K562 (cell line): Measurements from ENCODE around the gene SUFU. TPM values are rescaled to one million over a fixed set of nuclear protein-coding genes. Genes with fewer than 3 reads are reported as not detected.

Source experiments
- ATAC-seq: fragments of 200-7000 bp; cut with Tn5 transposase; 3 replicates; pipeline ENCODE4 v1.9.1; 2020; ENCODE audit warnings: moderate library complexity
- BruUV-seq: library from RNA; stranded (reverse); fragments of 400-500 nt; replicated peaks from 2 replicates; lab custom pipeline; 2021; lab: Mats Ljungman, UMichigan
- CTCF ChIA-PET: fragments of 300-600 bp; formaldehyde crosslinking; extraction: SDS; loops from one replicate; lab custom pipeline; 2021; ENCODE audit warnings: low intra/inter-chr PET ratio; lab: Yijun Ruan, JAX
- POLR2A ChIA-PET: fragments of 300-600, 350-650 bp; sonication (Branson Sonifier 250); formaldehyde crosslinking; extraction: SDS; loops from one replicate; lab custom pipeline; 2021; ENCODE audit warnings: antibody characterized with exemption, inconsistent platforms; lab: Yijun Ruan, JAX
- DNase-seq, 4 experiments: peaks; one replicate each; pipeline versions ENCODE4 v3.0.0 to v3.0.0-alpha.2; 2011 to 2018; ENCODE audit warnings: low spot score in 3 of 4, mixed read lengths in 3 of 4; ENCODE audit errors: extremely low read depth in 1 of 4
- FAIRE-seq: peaks from 2 replicates; lab custom pipeline; 2011; peaks lifted over from hg19 to GRCh38; lab: Jason Lieb, UNC
- H2AFZ ChIP-seq: 2 replicates; pipeline ENCODE4 v1.6.0; 2011; ENCODE audit warnings: low read depth, low read length, control low read depth, inconsistent platforms
- H3K27ac ChIP-seq: fragments of 200-600 bp; 3 replicates; pipeline ENCODE4 v1.8.0; 2011; ENCODE audit warnings: low read depth, mild to moderate bottlenecking, control low read depth, inconsistent platforms, low read length, moderate library complexity, mixed read lengths; ENCODE audit errors: extremely low read depth
- H3K27me3 ChIP-seq, 2 experiments: fragments of 300-600 bp in 1 of 2; 2 replicates in 1 of 2; 3 replicates in 1 of 2; pipeline versions ENCODE4 v1.6.0 to v1.8.0; 2011; ENCODE audit warnings: inconsistent platforms in 2 of 2, low read length in 2 of 2, mild to moderate bottlenecking in 1 of 2, mixed read lengths in 1 of 2, moderate library complexity in 1 of 2; ENCODE audit not compliant: control insufficient read depth in 2 of 2, insufficient read depth in 2 of 2
- H3K36me3 ChIP-seq: fragments of 300-600 bp; 3 replicates; pipeline ENCODE4 v1.8.0; 2011; ENCODE audit warnings: mild to moderate bottlenecking, low read length, inconsistent platforms; ENCODE audit not compliant: control insufficient read depth, insufficient read depth
- H3K4me1 ChIP-seq, 2 experiments: fragments of 200-600 bp in 1 of 2; replicated peaks in 1 of 2; 2 replicates in 1 of 2; 3 replicates in 1 of 2; pipeline versions ENCODE4 v1.5.1 to v1.8.0; 2011; ENCODE audit warnings: inconsistent platforms in 2 of 2, low read length in 2 of 2, mild to moderate bottlenecking in 1 of 2, mixed read lengths in 1 of 2, moderate library complexity in 1 of 2; ENCODE audit not compliant: control insufficient read depth in 2 of 2, insufficient read depth in 2 of 2
- H3K4me2 ChIP-seq: 2 replicates; pipeline ENCODE4 v1.6.1; 2011; ENCODE audit warnings: low read length, control low read depth, inconsistent platforms, mixed read lengths; ENCODE audit not compliant: insufficient read depth
- H3K4me3 ChIP-seq: fragments of 200-600 bp; sonication (generic), shearing (Covaris generic); 2 replicates; pipeline ENCODE4 v1.5.1; 2016; ENCODE audit warnings: control low read depth, inconsistent platforms
- H3K79me2 ChIP-seq: fragments of 200-600 bp; 3 replicates; pipeline ENCODE4 v1.8.0; 2011; ENCODE audit warnings: low read length, inconsistent platforms; ENCODE audit not compliant: control insufficient read depth, insufficient read depth
- H3K9ac ChIP-seq, 2 experiments: 2 replicates each; pipeline versions ENCODE4 v1.6.0 to v1.6.1; 2011; ENCODE audit warnings: low read depth in 2 of 2, low read length in 2 of 2, control low read depth in 1 of 2, inconsistent platforms in 1 of 2, mild to moderate bottlenecking in 1 of 2, mixed read lengths in 1 of 2; ENCODE audit not compliant: insufficient read depth in 1 of 2
- H3K9me1 ChIP-seq: one replicate; pipeline ENCODE4 v1.6.0; 2011; ENCODE audit warnings: inconsistent platforms, mild to moderate bottlenecking, low read length, moderate library complexity; ENCODE audit not compliant: control insufficient read depth, insufficient read depth
- H3K9me3 ChIP-seq: replicated peaks from 2 replicates; pipeline ENCODE4 v1.5.1; 2011; ENCODE audit warnings: low read depth, low read length, inconsistent platforms; ENCODE audit not compliant: control insufficient read depth, insufficient read depth
- H4K20me1 ChIP-seq: replicated peaks from 2 replicates; pipeline ENCODE4 v1.6.1; 2011; ENCODE audit warnings: low read length, inconsistent platforms, mixed read lengths; ENCODE audit not compliant: control insufficient read depth, insufficient read depth
- IRF1 ChIP-seq: sonication (generic); formaldehyde crosslinking; IDR thresholded peaks from 2 replicates; pipeline ENCODE4 v1.8.0; 2022; ENCODE audit warnings: missing genetic modification reagents, mild to moderate bottlenecking, borderline replicate concordance
- RAD21 ChIP-seq, 2 experiments: fragments of 250-450 bp in 1 of 2; fragments of 450-650 bp in 1 of 2; sonication (Bioruptor Pico) in 1 of 2; formaldehyde crosslinking in 1 of 2; IDR thresholded peaks in 1 of 2; conservative IDR thresholded peaks in 1 of 2; 2 replicates each; pipeline versions ENCODE4 v1.4.0 to v1.8.0; 2020 to 2022; ENCODE audit warnings: mild to moderate bottlenecking in 2 of 2, moderate library complexity in 1 of 2
- RBM25 ChIP-seq: fragments of 200-400 bp; formaldehyde crosslinking; IDR thresholded peaks from 2 replicates; pipeline ENCODE4 v1.6.1; 2018; ENCODE audit warnings: low read length, low read depth, moderate library complexity; ENCODE audit not compliant: severe bottlenecking
- ZBTB8A ChIP-seq: fragments of 450-650 bp; IDR thresholded peaks from 2 replicates; pipeline ENCODE4 v1.6.1; 2018; ENCODE audit warnings: mild to moderate bottlenecking, moderate library complexity; ENCODE audit not compliant: partially characterized antibody
- WGBS: fragments of 100-300 bp; shearing (Covaris generic); methylation state at CpG from one replicate; pipeline ENCODE4 v1.1.6; 2016; ENCODE audit warnings: low coverage, mixed read lengths; ENCODE audit not compliant: insufficient coverage; ENCODE audit errors: missing lambda C conversion rate; 5-methylcytosine and 5-hydroxymethylcytosine counted together
- in situ Hi-C: fragments of 300-500 bp; cut with MboI; formaldehyde crosslinking; loops from 4 replicates; pipeline ENCODE4 v1.15.0; 2018; ENCODE audit warnings: inconsistent platforms, mixed read lengths
- intact Hi-C: fragments of 100-400 bp; cut with micrococcal nuclease; formaldehyde crosslinking; loops from 2 replicates; pipeline ENCODE4 v1.14.2; 2022
- polyA plus RNA-seq, 8 experiments: library from polyadenylated mRNA; depleted of rRNA in 4 of 8; stranded (reverse) in 5 of 8; unstranded in 3 of 8; fragments of >200 nt; fragmentation: Nextera tagmentation in 2 of 8; fragmentation: Illumina TruSeq in 1 of 8; extraction: Ambion mirVana in 2 of 8; extraction: Trizol in 1 of 8; gene quantifications; 2 replicates each; pipeline versions ENCODE4 v1.2.1 to v1.2.3, GENCODE V29; 2011 to 2014; ENCODE audit warnings: inconsistent platforms in 1 of 8, missing spikeins in 1 of 8
- total RNA-seq, 7 experiments: library from RNA; depleted of rRNA in 6 of 7; stranded (reverse); fragments of >200 nt in 6 of 7; fragmentation: Illumina TruSeq in 2 of 7; extraction: Trizol in 2 of 7; gene quantifications; 2 replicates each; pipeline versions ENCODE4 v1.2.1 to v1.2.3, GENCODE V29; 2011 to 2021; ENCODE audit warnings: low replicate concordance in 1 of 7
- TF ChIP-seq, protein P1 (sequence below), 3 experiments: IDR thresholded peaks in 2 of 3; conservative IDR thresholded peaks in 1 of 3; 2 replicates each; pipeline ENCODE4 v1.5.1; 2011 to 2012; ENCODE audit warnings: low read length in 3 of 3, mild to moderate bottlenecking in 3 of 3, control low read depth in 2 of 3, improper control_type of control experiment in 1 of 3, inconsistent platforms in 1 of 3, low read depth in 1 of 3, mixed read lengths in 1 of 3, moderate library complexity in 1 of 3; ENCODE audit not compliant: insufficient read depth in 2 of 3

SUFU gene
- total and polyA plus RNA-seq, 9 of the 15 experiments (the other 6 are each of a cell fraction or from before 2014, with no cell fraction given) = 0.59 to 6.3 (median 0.82) TPM

GRCh38 chr10:102538811-102539210 is 35.0 kb downstream of the SUFU start (continued):
- no peak for TF ChIP-seq IRF1 (CRISPR knock-in tag)
- TF ChIP-seq ZBTB8A = no peak

DNA sequence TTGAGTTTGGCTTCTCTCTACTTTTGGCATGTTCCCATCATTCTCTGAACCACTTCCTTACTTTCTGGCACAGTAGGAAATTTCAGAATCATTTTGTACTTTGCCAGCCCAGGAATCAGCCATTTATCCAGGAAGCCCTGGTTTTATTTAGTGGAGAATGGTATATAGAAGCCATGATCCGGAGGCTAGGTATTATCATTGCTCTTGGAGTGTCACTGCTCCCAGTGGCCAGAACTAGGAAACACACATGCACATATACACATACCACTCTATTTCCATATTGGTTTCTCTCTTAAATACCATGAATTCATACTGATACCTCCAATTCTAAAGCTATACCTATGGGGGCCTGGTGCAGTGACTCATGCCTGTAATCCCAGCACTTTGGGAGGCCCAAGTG is 36.3 kb downstream of the SUFU start:
- no peaks in the 10 kb centered on the region for H4K20me1 ChIP-seq
- no peaks in the 10 kb centered on the region for H3K9me3 ChIP-seq
- BruUV-seq = no TSS peak
- no peaks in the 10 kb centered on the region for H3K27me3 ChIP-seq
- no peaks in the 10 kb centered on the region for H3K36me3 ChIP-seq
- in situ Hi-C loops = no loop called here
- H3K4me3 ChIP-seq = no peak overlapping the region
- H3K4me2 ChIP-seq = no peak overlapping the region
- CTCF ChIA-PET = no interaction called here
- no peaks in the 10 kb centered on the region for H3K9me1 ChIP-seq
- intact Hi-C loops = loop anchor here (2.0 kb wide), 1 partner anchor 37 kb away; the partner anchor contains the start of genes ACTR1A and SUFU
- no peak overlapping the region for H2AFZ ChIP-seq
- no peaks in the 10 kb centered on the region; a peak in 1 of 5 replicates for H3K4me1 ChIP-seq
- no peak overlapping the region for H3K27ac ChIP-seq
- no peak overlapping the region for H3K9ac ChIP-seq
- 0% methylated on average over 1 of the region's 1 CpG for WGBS
- FAIRE-seq = peak; percentile 71
- POLR2A ChIA-PET = no interaction called here
- H3K79me2 ChIP-seq = no peaks in the 10 kb centered on the region
- peak; percentile 23 to 39 (median 31) for DNase-seq
- TF ChIP-seq, protein P1, sequence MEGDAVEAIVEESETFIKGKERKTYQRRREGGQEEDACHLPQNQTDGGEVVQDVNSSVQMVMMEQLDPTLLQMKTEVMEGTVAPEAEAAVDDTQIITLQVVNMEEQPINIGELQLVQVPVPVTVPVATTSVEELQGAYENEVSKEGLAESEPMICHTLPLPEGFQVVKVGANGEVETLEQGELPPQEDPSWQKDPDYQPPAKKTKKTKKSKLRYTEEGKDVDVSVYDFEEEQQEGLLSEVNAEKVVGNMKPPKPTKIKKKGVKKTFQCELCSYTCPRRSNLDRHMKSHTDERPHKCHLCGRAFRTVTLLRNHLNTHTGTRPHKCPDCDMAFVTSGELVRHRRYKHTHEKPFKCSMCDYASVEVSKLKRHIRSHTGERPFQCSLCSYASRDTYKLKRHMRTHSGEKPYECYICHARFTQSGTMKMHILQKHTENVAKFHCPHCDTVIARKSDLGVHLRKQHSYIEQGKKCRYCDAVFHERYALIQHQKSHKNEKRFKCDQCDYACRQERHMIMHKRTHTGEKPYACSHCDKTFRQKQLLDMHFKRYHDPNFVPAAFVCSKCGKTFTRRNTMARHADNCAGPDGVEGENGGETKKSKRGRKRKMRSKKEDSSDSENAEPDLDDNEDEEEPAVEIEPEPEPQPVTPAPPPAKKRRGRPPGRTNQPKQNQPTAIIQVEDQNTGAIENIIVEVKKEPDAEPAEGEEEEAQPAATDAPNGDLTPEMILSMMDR (IDR thresholded peaks at IDR 0.05 in 2 of 3, conservative IDR thresholded peaks at IDR 0.05 in 1 of 3; ENCODE audit: insufficient read depth in 2 of 3, low read depth in 1 of 3, low read length in 3 of 3) = peak; percentile 11 to 50 (median 41); a peak in 3 of 6 replicates
- TF ChIP-seq RBM25 (no peak), RAD21 (CRISPR knock-in tag; conservative IDR thresholded peaks at IDR 0.05 in 1 of 2, IDR thresholded peaks at IDR 0.05 in 1 of 2) (peak in 1 of 2 experiments; percentile 38; a peak in 2 of 4 replicates)
- ATAC-seq = peak; percentile 94
